OCI-LY7 (cell line): ENCODE measurements around the gene KLHL17. TPM values are rescaled to one million over a fixed set of nuclear protein-coding genes. Genes with fewer than 3 reads are reported as not detected.

ENCODE experiments used
- BruUV-seq: library from RNA; stranded (reverse); fragments of 400-500 nt; replicated peaks from 2 replicates; lab custom pipeline; 2021; lab: Mats Ljungman, UMichigan
- CTCF ChIA-PET: fragments of 300-600 bp; sonication (Branson Sonifier 250); formaldehyde crosslinking; loops from one replicate; lab custom pipeline; 2022; ENCODE audit warnings: antibody characterized with exemption; ENCODE audit not compliant: unreplicated experiment; lab: Charles Lee
- POLR2A ChIA-PET: fragments of 300-600 bp; sonication (Branson Sonifier 250); formaldehyde crosslinking; loops from one replicate; lab custom pipeline; 2022; ENCODE audit warnings: antibody characterized with exemption; lab: Charles Lee
- DNase-seq: peaks from one replicate; pipeline ENCODE4 v3.0.0-alpha.2; 2015; ENCODE audit warnings: low spot score
- H2AFZ ChIP-seq: fragments of 200-600 bp; sonication (generic), shearing (Covaris generic); 2 replicates; pipeline ENCODE4 v1.6.1; 2014; ENCODE audit warnings: mild to moderate bottlenecking, antibody characterized with exemption, low read length, moderate library complexity
- H3K27ac ChIP-seq: fragments of 200-600 bp; sonication (generic); 2 replicates; pipeline ENCODE4 v1.5.1; 2014; ENCODE audit warnings: mixed run types, low read depth, mild to moderate bottlenecking, moderate library complexity, low read length, inconsistent platforms; ENCODE audit not compliant: poor library complexity, severe bottlenecking
- H3K36me3 ChIP-seq: fragments of 200-600 bp; sonication (generic); 2 replicates; pipeline ENCODE4 v1.6.1; 2014; ENCODE audit warnings: mild to moderate bottlenecking, antibody characterized with exemption, low read length, moderate library complexity, mixed read lengths; ENCODE audit not compliant: insufficient read depth
- H3K4me1 ChIP-seq: fragments of 200-600 bp; sonication (generic); 2 replicates; pipeline ENCODE4 v1.5.1; 2014; ENCODE audit warnings: mild to moderate bottlenecking, low read length; ENCODE audit not compliant: insufficient read depth, poor library complexity, severe bottlenecking
- H3K4me2 ChIP-seq: fragments of 200-600 bp; sonication (generic); 2 replicates; pipeline ENCODE4 v1.6.1; 2014; ENCODE audit warnings: mild to moderate bottlenecking, low read length
- H3K4me3 ChIP-seq: fragments of 200-600 bp; sonication (generic); 2 replicates; pipeline ENCODE4 v1.5.1; 2014; ENCODE audit warnings: mild to moderate bottlenecking, low read depth, low read length; ENCODE audit not compliant: poor library complexity, severe bottlenecking
- H3K79me2 ChIP-seq: fragments of 200-600 bp; sonication (generic); 2 replicates; pipeline ENCODE4 v1.6.1; 2016; ENCODE audit warnings: low read depth, mild to moderate bottlenecking, low read length, moderate library complexity, mixed read lengths; ENCODE audit not compliant: insufficient read depth
- H3K9me2 ChIP-seq: fragments of 200-600 bp; sonication (generic); 2 replicates; pipeline ENCODE4 v1.6.1; 2016; ENCODE audit warnings: mild to moderate bottlenecking, low read length, mixed read lengths; ENCODE audit not compliant: insufficient read depth
- H3K9me3 ChIP-seq: fragments of 200-600 bp; sonication (generic); 2 replicates; pipeline ENCODE4 v1.6.1; 2014; ENCODE audit warnings: mild to moderate bottlenecking, mixed run types, low read length, mixed read lengths
- H4K20me1 ChIP-seq: fragments of 200-600 bp; sonication (generic); 2 replicates; pipeline ENCODE4 v1.6.1; 2014; ENCODE audit warnings: mild to moderate bottlenecking, antibody characterized with exemption, low read length, moderate library complexity, mixed read lengths; ENCODE audit not compliant: insufficient read depth
- EZH2phosphoT487 ChIP-seq: fragments of 200-600 bp; sonication (generic); IDR thresholded peaks from 2 replicates; pipeline ENCODE4 v1.6.1; 2018; ENCODE audit warnings: low read depth, borderline replicate concordance, mild to moderate bottlenecking, mixed run types, antibody characterized with exemption, low read length, moderate library complexity, mixed read lengths
- intact Hi-C: fragments of 100-400 bp; cut with micrococcal nuclease; formaldehyde crosslinking; loops from one replicate; pipeline ENCODE4 v1.10.0; 2022; ENCODE audit not compliant: unreplicated experiment
- total RNA-seq, 2 experiments: library from RNA; depleted of rRNA in 1 of 2; stranded (reverse); fragments of >200 nt in 1 of 2; shearing (Covaris generic) in 1 of 2; gene quantifications; 2 replicates each; pipeline ENCODE4 v1.2.3, GENCODE V29; 2014 to 2022
- TF ChIP-seq, protein P1 (sequence below): fragments of 200-600 bp; sonication (generic); conservative IDR thresholded peaks from 2 replicates; pipeline ENCODE4 v1.5.1; 2014; ENCODE audit warnings: mild to moderate bottlenecking, antibody characterized with exemption, low read length, moderate library complexity, mixed read lengths

KLHL17 gene
- total RNA-seq, 2 experiments from 2014 or later, result 21.7 to 23.3 TPM

DNA sequence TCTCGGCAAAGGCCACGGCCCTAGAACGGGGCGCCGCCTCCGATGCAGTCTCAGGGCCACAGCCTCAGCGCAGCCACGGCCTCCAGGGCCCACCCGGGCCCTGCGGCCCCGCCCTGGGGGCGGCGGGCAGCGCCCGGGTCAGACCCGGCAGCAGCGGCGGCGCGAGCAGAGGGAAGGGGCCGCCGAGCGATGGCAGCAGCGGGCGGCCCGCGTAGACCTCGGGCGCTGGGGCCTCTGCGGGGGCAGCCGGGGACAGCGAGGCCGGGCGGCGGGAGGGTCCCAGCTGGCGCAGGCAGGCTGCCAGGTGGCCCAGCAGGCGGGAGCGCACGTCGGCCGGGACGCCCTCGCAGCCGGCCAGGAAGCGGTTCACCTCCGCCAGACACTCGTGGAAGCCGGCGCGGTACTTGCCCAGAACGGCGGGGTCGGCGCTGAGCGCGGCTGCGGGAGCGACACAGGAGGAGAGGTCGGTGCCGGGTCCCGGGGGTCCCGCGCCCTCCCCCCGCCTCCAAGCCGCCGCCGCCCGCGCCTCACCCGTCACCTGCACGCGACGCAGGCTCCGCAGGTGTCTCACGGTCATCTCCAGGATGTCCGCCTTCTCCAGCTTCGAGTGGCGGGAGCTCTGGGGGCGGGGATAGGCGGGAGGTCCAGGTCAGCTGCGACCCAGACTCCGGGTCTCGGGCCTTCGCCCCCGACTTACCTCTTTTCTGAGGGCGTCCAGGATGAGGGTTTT, 38.8 kb downstream of the KLHL17 start:
- intact Hi-C loops, result no loop called here

DNA sequence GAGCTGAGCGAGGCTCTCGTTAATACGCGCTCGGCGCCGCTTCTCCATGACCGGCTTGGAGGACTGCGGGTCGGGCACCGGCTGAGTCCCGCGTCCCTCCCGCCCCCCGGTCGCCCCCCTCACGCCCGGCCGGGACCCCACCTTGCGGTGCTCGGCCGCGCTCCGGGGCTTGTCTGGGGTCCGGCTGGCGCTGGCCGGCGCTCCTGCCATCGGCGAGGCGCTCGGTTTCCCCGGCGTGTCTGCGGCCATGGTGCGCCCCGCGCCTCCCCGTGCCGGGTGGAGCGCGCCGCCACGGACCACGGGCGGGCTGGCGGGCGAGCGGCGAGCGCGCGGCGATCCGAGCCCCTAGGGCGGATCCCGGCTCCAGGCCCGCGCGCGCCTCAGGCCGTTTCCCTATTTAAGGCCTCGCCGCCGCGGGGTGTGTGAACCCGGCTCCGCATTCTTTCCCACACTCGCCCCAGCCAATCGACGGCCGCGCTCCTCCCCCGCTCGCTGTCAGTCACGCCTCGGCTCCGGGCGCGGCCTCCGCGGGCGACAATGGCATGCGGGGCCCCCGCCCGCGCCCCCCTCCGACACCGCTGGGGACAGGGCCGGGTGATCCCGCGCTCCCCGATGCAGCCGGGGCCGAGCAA, 39.5 kb downstream of the KLHL17 start, which contains the start of gene HES4:
HES4 (minus strand) TSS at position 373 of the 632 bp plus-strand sequence; CDS start at position 249, 124 bp downstream.
- no peaks in the 10 kb centered on the region for H4K20me1 ChIP-seq
- no peak within 1 kb of the TSS for H2AFZ ChIP-seq
- no peak for DNase-seq
- H3K27ac ChIP-seq, result no peak within 1 kb of the TSS
- ChIA-PET CTCF (no interaction called here), POLR2A (no interaction called here)
- H3K4me1 ChIP-seq, result no peaks in the 10 kb centered on the region
- H3K9me2 ChIP-seq, result no peaks in the 10 kb centered on the region
- H3K36me3 ChIP-seq, result no peaks in the 10 kb centered on the region
- H3K9me3 ChIP-seq, result no peaks in the 10 kb centered on the region
- BruUV-seq, result no TSS peak
- H3K4me2 ChIP-seq, result peak within 1 kb of the TSS; percentile 16; the same call in 1 of the 2 replicates
- intact Hi-C loops, result no loop called here
- TF ChIP-seq, protein P1, sequence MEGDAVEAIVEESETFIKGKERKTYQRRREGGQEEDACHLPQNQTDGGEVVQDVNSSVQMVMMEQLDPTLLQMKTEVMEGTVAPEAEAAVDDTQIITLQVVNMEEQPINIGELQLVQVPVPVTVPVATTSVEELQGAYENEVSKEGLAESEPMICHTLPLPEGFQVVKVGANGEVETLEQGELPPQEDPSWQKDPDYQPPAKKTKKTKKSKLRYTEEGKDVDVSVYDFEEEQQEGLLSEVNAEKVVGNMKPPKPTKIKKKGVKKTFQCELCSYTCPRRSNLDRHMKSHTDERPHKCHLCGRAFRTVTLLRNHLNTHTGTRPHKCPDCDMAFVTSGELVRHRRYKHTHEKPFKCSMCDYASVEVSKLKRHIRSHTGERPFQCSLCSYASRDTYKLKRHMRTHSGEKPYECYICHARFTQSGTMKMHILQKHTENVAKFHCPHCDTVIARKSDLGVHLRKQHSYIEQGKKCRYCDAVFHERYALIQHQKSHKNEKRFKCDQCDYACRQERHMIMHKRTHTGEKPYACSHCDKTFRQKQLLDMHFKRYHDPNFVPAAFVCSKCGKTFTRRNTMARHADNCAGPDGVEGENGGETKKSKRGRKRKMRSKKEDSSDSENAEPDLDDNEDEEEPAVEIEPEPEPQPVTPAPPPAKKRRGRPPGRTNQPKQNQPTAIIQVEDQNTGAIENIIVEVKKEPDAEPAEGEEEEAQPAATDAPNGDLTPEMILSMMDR, result no peak
- no peak for TF ChIP-seq EZH2phosphoT487
- no peaks in the 10 kb centered on the region for H3K79me2 ChIP-seq
- no peak within 1 kb of the TSS for H3K4me3 ChIP-seq

More for the DNA sequence above, 38.8 kb downstream of the KLHL17 start:
- Histone ChIP-seq H3K4me1 (no peaks in the 10 kb centered on the region), H3K4me2 (no peak overlapping the region), H3K36me3 (no peaks in the 10 kb centered on the region), H3K9me2 (no peaks in the 10 kb centered on the region), H3K79me2 (no peaks in the 10 kb centered on the region), H3K27ac (no peak overlapping the region), H4K20me1 (no peaks in the 10 kb centered on the region), H2AFZ (no peak overlapping the region), H3K4me3 (no peak overlapping the region), H3K9me3 (no peaks in the 10 kb centered on the region)
- no TSS peak for BruUV-seq
- TF ChIP-seq, protein P1, result no peak
- peak; percentile 67; the same call in 1 of the 2 replicates for TF ChIP-seq EZH2phosphoT487
- POLR2A ChIA-PET, result no interaction called here
- no peak for DNase-seq
- CTCF ChIA-PET, result no interaction called here
